Psoas muscle (tissue), 8 donors: ENCODE results near the gene SNCG. TPM values are rescaled to one million over a fixed set of nuclear protein-coding genes. Genes with fewer than 3 reads are reported as not detected.

Source experiments
- ATAC-seq, 4 donors: fragments of 200-7000 bp; cut with Tn5 transposase; one replicate each; pipeline ENCODE4 v1.9.1; 2020; ENCODE audit warnings: moderate library complexity in 3 of 4, mild to moderate bottlenecking in 2 of 4
- DNase-seq, 2 donors: peaks; one replicate each; pipeline ENCODE4 v3.0.0-alpha.2; 2020
- H3K27ac ChIP-seq: fragments of 200-600 bp; one replicate; pipeline ENCODE4 v1.8.0; 2022
- H3K27me3 ChIP-seq, 3 donors: fragments of 200-600 bp in 1 of 3; one replicate each; pipeline versions ENCODE4 v1.6.1 to v1.8.0; 2013 to 2022; ENCODE audit warnings: low read length in 2 of 3, mild to moderate bottlenecking in 2 of 3, moderate library complexity in 1 of 3; ENCODE audit not compliant: insufficient read depth in 3 of 3
- H3K36me3 ChIP-seq, 2 donors: fragments of 200-600 bp in 1 of 2; one replicate each; pipeline versions ENCODE4 v1.6.1 to v1.8.0; 2013 to 2022; ENCODE audit warnings: low read depth in 1 of 2, mild to moderate bottlenecking in 1 of 2, moderate library complexity in 1 of 2; ENCODE audit not compliant: insufficient read depth in 1 of 2
- H3K4me1 ChIP-seq: fragments of 200-600 bp; one replicate; pipeline ENCODE4 v1.8.0; 2022
- H3K4me3 ChIP-seq: fragments of 200-600 bp; one replicate; pipeline ENCODE4 v1.8.0; 2022; ENCODE audit warnings: mild to moderate bottlenecking
- H3K9me3 ChIP-seq: fragments of 200-600 bp; one replicate; pipeline ENCODE4 v1.8.0; 2022
- CTCF ChIP-seq: fragments of 200-600 bp; IDR thresholded peaks from one replicate; pipeline ENCODE4 v1.8.0; 2022; ENCODE audit warnings: antibody characterized with exemption
- WGBS, 3 donors: extraction: QIAGEN DNeasy Blood & Tissue Kit; methylation state at CpG; one replicate each; pipeline versions ENCODE4 v1.1.6 to v1.1.7; 2013; 5-methylcytosine and 5-hydroxymethylcytosine counted together
- intact Hi-C, 2 donors: fragments of 100-400 bp; cut with DNase I; formaldehyde crosslinking; loops; one replicate each; pipeline versions ENCODE4 v1.11.0 to v1.14.2; 2022
- long read RNA-seq, 2 donors: library from polyadenylated mRNA; unstranded; transcript quantifications; one replicate each; pipeline ENCODE4 v2.0.0, GENCODE V29; 2021
- polyA plus RNA-seq, 3 donors: library from polyadenylated mRNA; stranded (reverse); fragments of 200-250 nt; gene quantifications; one replicate each; pipeline ENCODE4 v1.2.3, GENCODE V29; 2013
- total RNA-seq, 4 donors: library from RNA; stranded (reverse); fragmentation: NEBNext Ultra II Directional in 2 of 4; extraction: Animal tissue kit (Norgen Biotek cat#: 25700) in 2 of 4; gene quantifications; one replicate each; pipeline versions ENCODE4 v1.2.1 to v1.2.4, GENCODE V29; 2021 to 2023
- donor health status: healthy with polysubstance abuse.
- donor health status: DM: no; HTN: no; CAD: no; lungs with moderate emphysema.
- donor health status: Bipolar disorder and iron deficiency.
- donor health status: healthy.
- donor health status: DM: yes; HTN: yes; CAD: no.
- donor health status: DM: no; HTN: no; CAD: no.
- donor health status: DM: no; HTN: no; CAD: no.
- donor health status: DM: yes; HTN: yes; CAD: no.

Gene SNCG
- total RNA-seq (10 to 100 TPM in 1 of 4 donors, 1 to 10 TPM in 3; 5.8 to 11.9 (median 9.0) TPM), polyA plus RNA-seq (10 to 100 TPM; 11.0 to 21.3 (median 14.8) TPM)
- long read RNA-seq, donor 1, partial matches to known transcripts = 0 of 2 reads
- long read RNA-seq, donor 1, other reads (novel, unspliced or antisense) = 1 of 2 reads
- long read RNA-seq, donor 2, partial matches to known transcripts = 0 of 5 reads
- long read RNA-seq, donor 2, other reads (novel, unspliced or antisense) = 0 of 5 reads

- 35 to 47% (median 42%) methylated on average over 19 to 22 of the region's 22 CpGs for WGBS, 3 donors
- DNase-seq = peak in 1 of 2 donors; percentile 68
- intact Hi-C loops = no loop called here
- Histone ChIP-seq H3K27me3 (no peaks in the 10 kb centered on the region), H3K36me3 (no peaks in the 10 kb centered on the region), H3K27ac (peak within 1 kb of the TSS; percentile 65), H3K4me1 (no peaks in the 10 kb centered on the region), H3K4me3 (peak within 1 kb of the TSS; percentile 59), H3K9me3 (no peaks in the 10 kb centered on the region)
- ATAC-seq = no peak
- no peak for TF ChIP-seq CTCF
Observed at GRCh38 chr10:86958116-86958900, at the start of gene SNCG. SNCG (plus strand) TSS chr10:86958599; CDS start chr10:86958698, 99 bp downstream.

GRCh38 chr10:86914734-86915133, 43.7 kb upstream of the SNCG start:
- intact Hi-C loops = no loop called here
- no peak for ATAC-seq

GRCh38 chr10:86918022-86918471, 40.4 kb upstream of the SNCG start:
- ATAC-seq = peak; percentile 73 to 84 (median 83)
- H3K4me3 ChIP-seq = no peak overlapping the region
- no peak for TF ChIP-seq CTCF
- WGBS, 3 donors = 28 to 55% (median 38%) methylated on average over 5 of the region's 5 CpGs
- no peaks in the 10 kb centered on the region for H3K27me3 ChIP-seq
- DNase-seq = no peak
- H3K4me1 ChIP-seq = peaks cover 12% of the 10 kb centered on the region
- H3K36me3 ChIP-seq = peaks cover 4 to 76% of the 10 kb centered on the region in 2 donors
- intact Hi-C loops = no loop called here
- H3K27ac ChIP-seq = peak overlapping the region; percentile 68
- no peaks in the 10 kb centered on the region for H3K9me3 ChIP-seq

More at GRCh38 chr10:86914734-86915133, 43.7 kb upstream of the SNCG start:
- no peak overlapping the region for H3K27ac ChIP-seq
- 95 to 99% (median 98%) methylated on average over 1 of the region's 1 CpG for WGBS, 3 donors
- DNase-seq = no peak
- TF ChIP-seq CTCF = no peak
- peaks cover 12% of the 10 kb centered on the region for H3K4me1 ChIP-seq
- no peaks in the 10 kb centered on the region for H3K9me3 ChIP-seq
- no peaks in the 10 kb centered on the region for H3K27me3 ChIP-seq
- H3K4me3 ChIP-seq = no peak overlapping the region
- peaks cover 0 to 63% of the 10 kb centered on the region in 2 donors for H3K36me3 ChIP-seq

GRCh38 chr10:86922553-86922961, 35.8 kb upstream of the SNCG start:
- peaks cover 4 to 68% of the 10 kb centered on the region in 2 donors for H3K36me3 ChIP-seq
- no peak for ATAC-seq

More at GRCh38 chr10:86922553-86922961, 35.8 kb upstream of the SNCG start:
- Histone ChIP-seq H3K9me3 (no peaks in the 10 kb centered on the region), H3K27ac (no peak overlapping the region), H3K4me3 (no peak overlapping the region), H3K27me3 (no peaks in the 10 kb centered on the region), H3K4me1 (peaks cover 11% of the 10 kb centered on the region)
- WGBS, 3 donors = 84 to 86% (median 85%) methylated on average over 9 of the region's 9 CpGs
- no peak for DNase-seq
- no peak for TF ChIP-seq CTCF
- intact Hi-C loops = no loop called here
